Fibroblast of lung (primary cell): ENCODE results near the gene OTOA. TPM values are rescaled to one million over a fixed set of nuclear protein-coding genes. Genes with fewer than 3 reads are reported as not detected.

Experiments
- DNase-seq, 2 donors: peaks; one replicate each; pipeline versions ENCODE4 v3.0.0 to v3.0.0-alpha.2; 2010; ENCODE audit warnings: low read depth in 2 of 2
- H2AFZ ChIP-seq: 2 replicates; pipeline ENCODE4 v1.5.1; 2012; ENCODE audit warnings: low read length, control low read depth, inconsistent platforms
- H3K27ac ChIP-seq: 2 replicates; pipeline ENCODE4 v1.5.1; 2011; ENCODE audit warnings: low read length, control low read depth; ENCODE audit not compliant: insufficient read depth
- H3K27me3 ChIP-seq: 2 replicates; pipeline ENCODE4 v1.5.1; 2011; ENCODE audit warnings: mild to moderate bottlenecking, low read length; ENCODE audit not compliant: control insufficient read depth, insufficient read depth
- H3K36me3 ChIP-seq: 2 replicates; pipeline ENCODE4 v1.5.1; 2011; ENCODE audit warnings: low read length; ENCODE audit not compliant: control insufficient read depth, insufficient read depth
- H3K4me1 ChIP-seq: 2 replicates; pipeline ENCODE4 v1.5.1; 2011; ENCODE audit warnings: low read length; ENCODE audit not compliant: control insufficient read depth, insufficient read depth; ENCODE audit errors: extremely low read depth
- H3K4me2 ChIP-seq: 2 replicates; pipeline ENCODE4 v1.5.1; 2011; ENCODE audit warnings: low read length, control low read depth; ENCODE audit not compliant: insufficient read depth; ENCODE audit errors: extremely low read depth
- H3K4me3 ChIP-seq, 4 experiments: fragments of 200-600 bp in 1 of 4; sonication (generic) in 1 of 4; replicated peaks in 1 of 4; 2 replicates each; pipeline ENCODE4 v1.5.1; 2011 to 2016; ENCODE audit warnings: low read length in 4 of 4, low read depth in 3 of 4, mild to moderate bottlenecking in 3 of 4, control low read depth in 2 of 4, inconsistent platforms in 1 of 4, mixed read lengths in 1 of 4; ENCODE audit not compliant: insufficient read depth in 1 of 4; ENCODE audit errors: control extremely low read depth in 1 of 4
- H3K79me2 ChIP-seq: 2 replicates; pipeline ENCODE4 v1.5.1; 2012; ENCODE audit warnings: mild to moderate bottlenecking, low read length, inconsistent platforms; ENCODE audit not compliant: control insufficient read depth, insufficient read depth
- H3K9ac ChIP-seq: 2 replicates; pipeline ENCODE4 v1.5.1; 2011; ENCODE audit warnings: mild to moderate bottlenecking, low read length, control low read depth; ENCODE audit not compliant: insufficient read depth
- H3K9me3 ChIP-seq: 2 replicates; pipeline ENCODE4 v1.5.1; 2012; ENCODE audit warnings: low read depth, low read length; ENCODE audit not compliant: control insufficient read depth, insufficient read depth
- H4K20me1 ChIP-seq: 2 replicates; pipeline ENCODE4 v1.5.1; 2011; ENCODE audit warnings: low read length; ENCODE audit not compliant: control insufficient read depth, insufficient read depth; ENCODE audit errors: extremely low read depth
- EZH2 ChIP-seq: IDR thresholded peaks from 2 replicates; pipeline ENCODE4 v1.5.1; 2012; ENCODE audit warnings: low read length, control low read depth, mild to moderate bottlenecking; ENCODE audit errors: missing control alignments
- polyA plus RNA-seq, 2 donors: library from polyadenylated mRNA; depleted of rRNA in 1 of 2; stranded (reverse) in 1 of 2; unstranded in 1 of 2; fragments of >200 nt; gene quantifications; 2 replicates each; pipeline ENCODE4 v1.2.1, GENCODE V29; 2011 to 2012; ENCODE audit warnings: missing spikeins in 1 of 2
- total RNA-seq: library from RNA; depleted of rRNA; stranded (reverse); fragments of >200 nt; gene quantifications from 2 replicates; pipeline ENCODE4 v1.2.1, GENCODE V29; 2014
- TF ChIP-seq, protein P1 (sequence below), 2 donors: IDR thresholded peaks in 1 of 2; conservative IDR thresholded peaks in 1 of 2; 1 replicate in 1 of 2; 2 replicates in 1 of 2; pipeline ENCODE4 v1.5.1; 2011 to 2012; ENCODE audit warnings: low read length in 2 of 2, control low read depth in 1 of 2, inconsistent platforms in 1 of 2, low read depth in 1 of 2, mild to moderate bottlenecking in 1 of 2

The OTOA gene
- total and polyA plus RNA-seq, 2 donors (not counting 1 experiment from before 2014, with no cell fraction given) = 0.17 TPM; not detected in 1

DNA sequence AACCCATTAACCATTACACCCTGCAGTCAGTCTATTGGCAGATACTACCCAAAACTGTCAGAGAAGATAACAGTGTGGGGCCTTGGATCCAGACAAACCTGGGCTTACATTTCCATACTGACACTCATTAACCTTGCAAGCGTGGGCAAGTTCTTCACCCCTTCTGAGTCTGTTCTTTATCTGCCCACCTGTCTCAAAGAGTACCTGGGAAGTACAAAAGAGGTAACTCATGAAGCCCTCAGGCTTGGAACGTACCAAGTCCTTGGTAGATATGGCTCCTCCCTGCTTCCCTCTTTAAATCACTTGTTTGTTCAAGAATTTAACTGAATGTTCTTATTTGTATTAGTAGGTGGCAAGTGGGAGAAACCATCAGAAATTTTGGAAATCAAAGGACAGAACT is 8.9 kb upstream of the OTOA start:
- Histone ChIP-seq H3K9ac (no peak overlapping the region), H3K4me2 (no peak overlapping the region), H3K36me3 (peaks cover 3% of the 10 kb centered on the region), H3K79me2 (no peaks in the 10 kb centered on the region), H4K20me1 (no peaks in the 10 kb centered on the region), H3K4me3 (no peak overlapping the region), H3K27ac (no peak overlapping the region), H3K27me3 (no peaks in the 10 kb centered on the region), H2AFZ (no peak overlapping the region), H3K4me1 (no peaks in the 10 kb centered on the region), H3K9me3 (no peaks in the 10 kb centered on the region)
- DNase-seq = no peak
- TF ChIP-seq, protein P1, sequence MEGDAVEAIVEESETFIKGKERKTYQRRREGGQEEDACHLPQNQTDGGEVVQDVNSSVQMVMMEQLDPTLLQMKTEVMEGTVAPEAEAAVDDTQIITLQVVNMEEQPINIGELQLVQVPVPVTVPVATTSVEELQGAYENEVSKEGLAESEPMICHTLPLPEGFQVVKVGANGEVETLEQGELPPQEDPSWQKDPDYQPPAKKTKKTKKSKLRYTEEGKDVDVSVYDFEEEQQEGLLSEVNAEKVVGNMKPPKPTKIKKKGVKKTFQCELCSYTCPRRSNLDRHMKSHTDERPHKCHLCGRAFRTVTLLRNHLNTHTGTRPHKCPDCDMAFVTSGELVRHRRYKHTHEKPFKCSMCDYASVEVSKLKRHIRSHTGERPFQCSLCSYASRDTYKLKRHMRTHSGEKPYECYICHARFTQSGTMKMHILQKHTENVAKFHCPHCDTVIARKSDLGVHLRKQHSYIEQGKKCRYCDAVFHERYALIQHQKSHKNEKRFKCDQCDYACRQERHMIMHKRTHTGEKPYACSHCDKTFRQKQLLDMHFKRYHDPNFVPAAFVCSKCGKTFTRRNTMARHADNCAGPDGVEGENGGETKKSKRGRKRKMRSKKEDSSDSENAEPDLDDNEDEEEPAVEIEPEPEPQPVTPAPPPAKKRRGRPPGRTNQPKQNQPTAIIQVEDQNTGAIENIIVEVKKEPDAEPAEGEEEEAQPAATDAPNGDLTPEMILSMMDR (conservative IDR thresholded peaks at IDR 0.05 in 1 of 2, IDR thresholded peaks at IDR 0.05 in 1 of 2; ENCODE audit: low read depth in 1 of 2, low read length in 2 of 2) = no peak
- no peak for TF ChIP-seq EZH2

DNA sequence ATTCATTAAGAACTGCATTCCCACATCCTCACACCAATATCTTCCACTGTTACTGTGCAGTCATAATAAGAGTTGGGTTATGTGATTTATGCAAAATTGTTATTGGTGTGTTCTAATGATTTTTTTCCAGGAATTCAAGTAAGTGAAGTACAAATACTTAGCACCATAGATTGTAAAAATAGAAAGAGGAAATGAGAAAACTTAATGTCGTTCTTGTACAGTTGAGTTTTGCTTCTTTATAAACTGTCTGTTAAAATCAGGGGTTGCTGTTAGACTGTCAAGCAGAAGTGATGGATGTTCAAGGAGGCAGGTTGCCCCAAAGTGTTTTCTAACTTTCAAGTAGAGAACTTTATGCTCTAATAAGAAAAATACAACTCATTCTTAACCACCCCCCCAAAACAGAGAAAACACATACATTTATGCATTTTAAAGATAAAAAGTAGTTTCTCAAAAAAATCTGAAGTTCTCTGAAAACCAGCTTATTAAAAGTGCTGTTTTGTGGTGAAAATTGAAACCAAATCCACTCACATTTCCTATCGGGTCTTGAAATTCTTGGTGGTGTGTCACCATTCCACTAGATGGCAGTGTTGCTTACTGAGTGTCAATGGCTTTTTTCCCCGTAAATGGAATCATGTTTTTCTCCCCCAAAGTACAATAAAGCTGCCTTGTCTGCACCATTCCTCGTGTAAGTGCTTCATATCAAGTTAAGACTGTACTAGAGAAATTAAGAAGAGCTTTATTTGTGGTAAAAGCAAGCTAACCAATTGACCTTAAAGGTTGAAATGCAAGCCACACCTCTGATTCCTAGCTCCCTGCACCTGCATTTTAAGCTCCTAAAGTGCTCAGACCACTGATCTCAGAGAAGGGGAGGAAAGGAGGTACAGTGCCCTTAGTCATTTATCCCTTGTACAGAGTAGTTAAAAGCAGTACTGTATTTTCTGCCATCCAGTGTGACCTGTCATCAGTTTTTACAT is 6.7 kb upstream of the OTOA start:
- no peaks in the 10 kb centered on the region for H4K20me1 ChIP-seq
- H3K27me3 ChIP-seq = no peaks in the 10 kb centered on the region
- no peaks in the 10 kb centered on the region for H3K79me2 ChIP-seq
- H3K36me3 ChIP-seq = peaks cover 3% of the 10 kb centered on the region
- no peaks in the 10 kb centered on the region for H3K9me3 ChIP-seq
- no peak for TF ChIP-seq EZH2
- TF ChIP-seq, protein P1 (conservative IDR thresholded peaks at IDR 0.05 in 1 of 2, IDR thresholded peaks at IDR 0.05 in 1 of 2; ENCODE audit: low read depth in 1 of 2, low read length in 2 of 2) = peak; percentile 85 to 92
- H2AFZ ChIP-seq = no peak overlapping the region
- H3K4me3 ChIP-seq = no peak overlapping the region
- no peak overlapping the region for H3K27ac ChIP-seq
- no peak overlapping the region for H3K4me2 ChIP-seq
- peak; percentile 42 to 75 for DNase-seq
- H3K9ac ChIP-seq = no peak overlapping the region
- no peaks in the 10 kb centered on the region for H3K4me1 ChIP-seq

DNA sequence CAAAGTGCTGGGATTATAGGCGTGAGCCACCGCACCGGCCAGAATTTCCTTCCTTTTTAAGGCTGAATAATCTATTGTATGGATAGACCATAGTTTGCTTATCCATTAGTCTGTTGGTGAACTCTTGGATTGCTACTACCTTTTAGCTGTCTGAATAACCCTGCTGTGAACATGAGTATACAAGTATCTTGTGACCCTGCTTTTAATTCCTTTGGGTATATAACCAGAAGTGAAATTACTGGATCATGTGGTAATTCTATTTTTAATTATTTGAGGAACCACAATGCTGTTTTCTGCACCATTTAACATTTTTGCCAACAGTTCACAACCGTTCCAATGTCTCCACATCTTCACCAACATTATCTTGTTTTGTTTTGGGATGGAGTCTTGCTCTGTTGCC is 4.6 kb upstream of the OTOA start:
- no peaks in the 10 kb centered on the region for H3K79me2 ChIP-seq
- H3K4me1 ChIP-seq = no peaks in the 10 kb centered on the region
- DNase-seq = no peak
- no peak overlapping the region for H2AFZ ChIP-seq
- no peaks in the 10 kb centered on the region for H3K27me3 ChIP-seq
- no peak overlapping the region for H3K4me2 ChIP-seq
- TF ChIP-seq, protein P1 (conservative IDR thresholded peaks at IDR 0.05 in 1 of 2, IDR thresholded peaks at IDR 0.05 in 1 of 2; ENCODE audit: low read depth in 1 of 2, low read length in 2 of 2) = no peak
- TF ChIP-seq EZH2 = no peak
- no peak overlapping the region for H3K4me3 ChIP-seq
- no peak overlapping the region for H3K9ac ChIP-seq
- H3K36me3 ChIP-seq = peaks cover 3% of the 10 kb centered on the region
- H4K20me1 ChIP-seq = no peaks in the 10 kb centered on the region
- no peaks in the 10 kb centered on the region for H3K9me3 ChIP-seq
- no peak overlapping the region for H3K27ac ChIP-seq
